ENCODE results near the gene RTN4IP1.

- TF ChIP-seq ZNF398 (CRISPR knock-in tag; IDR thresholded peaks at IDR 0.05) (no peak), EGR1 (conservative IDR thresholded peaks at IDR 0.05) (no peak), NR2F6 (CRISPR knock-in tag; IDR thresholded peaks at IDR 0.05) (no peak), POLR2A (conservative IDR thresholded peaks at IDR 0.05) (no peak)
Observed at GRCh38 chr6:106629859-106630163, 513 bp upstream of the RTN4IP1 start.

All from K562 (cell line).